NCI-H1092 (cell line): ENCODE results near the gene KIAA0586.
"Not testable (repeated sequence)": the region's sequence is repeated elsewhere in the genome, so short reads cannot be mapped to it uniquely, and the experiment has no call there.

ENCODE experiments used
- DNase-seq: peaks from one replicate; lab custom pipeline; 2025; lab: John Stamatoyannopoulos, UW

KIAA0586 gene

DNA sequence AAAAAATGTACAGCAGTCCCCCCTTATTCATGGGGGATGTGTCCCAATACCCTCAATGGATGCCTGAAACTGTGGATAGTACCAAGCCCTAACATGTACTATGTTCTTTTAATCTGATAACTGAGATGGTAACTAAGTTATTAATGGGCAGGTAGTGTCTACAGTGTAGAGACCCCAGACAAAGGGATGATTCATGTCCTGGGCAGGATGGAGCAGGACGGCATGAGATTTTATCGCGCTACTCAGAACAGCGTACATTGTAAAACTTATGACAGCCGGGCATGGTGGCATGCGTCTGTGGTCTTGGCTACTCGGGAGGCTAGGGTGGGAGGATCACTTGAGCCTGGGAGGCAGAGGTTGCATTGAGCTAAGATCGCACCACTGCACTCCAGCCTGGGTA lies 37.1 kb downstream of the KIAA0586 start:
- no peak for DNase-seq

DNA sequence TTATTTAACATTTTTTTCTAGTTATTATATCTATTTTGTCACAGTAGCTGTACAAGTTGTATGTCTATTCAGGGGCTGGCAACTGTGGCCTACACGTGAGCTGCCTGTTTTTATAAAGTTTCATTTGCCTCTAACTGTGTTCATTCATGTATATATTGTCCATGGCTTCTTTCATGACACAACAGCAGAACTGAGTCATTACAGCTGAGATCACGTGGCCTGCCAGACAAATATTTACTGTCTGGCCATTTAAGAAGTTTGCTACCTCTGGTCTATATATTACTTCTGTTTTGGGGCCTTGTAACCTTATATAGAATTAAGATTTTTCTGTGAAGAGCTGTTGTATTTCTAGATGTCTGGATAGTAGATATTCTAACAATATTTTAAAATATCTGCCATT lies 37.9 kb downstream of the KIAA0586 start:
- no peak for DNase-seq

DNA sequence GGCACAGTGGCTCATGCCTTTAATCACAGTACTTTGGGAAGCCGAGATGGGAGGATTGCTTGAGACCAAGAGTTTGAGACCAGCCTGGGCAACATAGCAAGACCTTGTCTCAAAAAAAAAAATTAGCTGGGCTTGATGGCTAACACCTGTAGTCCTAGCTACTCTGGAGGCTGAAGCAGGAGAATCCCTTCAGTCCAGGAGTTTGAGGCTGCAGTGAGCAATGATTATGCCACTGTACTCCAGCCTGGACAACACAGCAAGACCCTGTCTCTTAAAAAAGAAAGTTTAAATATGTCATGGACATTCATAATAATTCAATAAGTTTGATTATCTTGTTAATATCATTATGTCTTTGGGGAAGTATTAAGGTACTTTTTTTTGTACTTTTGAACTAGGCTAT lies 38.9 kb downstream of the KIAA0586 start:
- no peak for DNase-seq

DNA sequence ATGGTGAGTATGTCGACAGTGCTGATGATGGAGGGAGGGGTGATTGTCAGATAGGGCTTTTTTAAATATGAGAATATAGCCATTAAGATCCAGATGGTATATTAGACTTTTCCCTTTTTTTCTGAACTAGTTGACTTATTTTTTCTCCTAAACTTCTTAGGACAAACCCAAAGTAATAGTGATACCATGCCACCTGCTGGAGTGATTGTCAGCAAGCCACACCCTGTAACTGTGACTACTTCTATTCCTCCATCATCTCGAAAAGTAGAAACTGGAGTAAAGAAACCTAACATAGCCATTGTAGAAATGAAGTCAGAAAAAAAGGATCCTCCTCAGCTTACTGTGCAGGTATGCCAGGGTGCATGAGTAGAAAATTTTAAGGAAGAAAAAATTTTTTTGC lies 40.1 kb downstream of the KIAA0586 start:
- no peak for DNase-seq

DNA sequence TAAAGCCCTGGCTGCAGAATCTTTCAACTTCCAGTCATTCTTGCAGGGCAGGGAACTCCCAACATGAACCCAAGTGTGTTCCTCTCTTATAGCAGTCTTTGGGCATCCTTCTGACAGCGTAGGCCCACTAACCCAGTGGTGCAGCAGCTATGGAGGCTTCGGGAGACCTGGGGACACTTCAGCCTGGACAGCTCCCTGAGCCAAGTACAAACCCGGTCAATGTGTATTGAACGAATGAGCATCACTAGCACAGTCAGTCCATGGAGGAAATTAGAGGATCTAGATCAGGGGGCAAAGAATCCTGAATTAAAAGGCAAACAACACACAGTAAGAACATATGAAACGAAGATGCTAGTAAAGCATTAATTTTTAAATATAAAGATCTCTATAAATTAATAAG lies 41.8 kb downstream of the KIAA0586 start:
- DNase-seq = no peak

DNA sequence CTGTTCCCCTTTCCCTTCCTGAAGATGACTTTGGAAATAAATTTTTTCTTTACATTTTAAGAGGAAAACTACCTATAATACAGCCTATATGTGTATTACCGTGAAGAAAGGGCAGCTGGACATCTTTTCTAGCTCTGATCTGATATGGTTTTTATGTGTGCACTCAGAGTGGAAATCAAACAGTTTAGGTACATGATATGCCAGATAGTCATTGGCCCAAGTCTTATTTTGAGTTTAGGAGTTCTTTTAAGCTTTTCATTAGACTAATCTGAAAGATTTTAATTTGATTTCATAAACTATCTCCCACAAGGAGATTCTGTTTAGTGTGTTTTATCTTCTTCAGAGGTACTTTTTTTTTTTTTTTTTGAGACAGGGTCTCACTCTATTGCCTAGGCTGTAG lies 48.8 kb downstream of the KIAA0586 start:
- DNase-seq = no peak

DNA sequence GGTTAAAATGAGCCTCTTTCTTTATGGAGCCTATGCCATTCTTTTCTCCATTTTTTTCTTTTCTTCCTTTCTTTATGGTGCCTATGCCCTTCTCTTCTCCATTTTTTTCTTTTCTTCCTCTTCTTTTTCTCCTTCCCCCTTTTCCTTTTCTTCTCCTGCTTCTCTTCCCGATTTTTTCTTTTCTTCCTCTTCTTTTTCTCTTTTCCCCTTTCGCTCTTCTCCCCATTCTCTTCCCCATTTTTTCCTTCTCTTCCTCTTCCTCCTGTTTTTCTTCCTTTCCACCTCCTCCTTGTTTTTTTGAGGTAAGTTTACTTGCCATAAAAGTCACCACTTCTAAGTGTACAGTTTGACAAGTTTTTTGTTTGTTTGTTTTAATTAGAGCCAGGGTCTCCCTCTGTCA lies 50.1 kb downstream of the KIAA0586 start:
- DNase-seq = no peak

DNA sequence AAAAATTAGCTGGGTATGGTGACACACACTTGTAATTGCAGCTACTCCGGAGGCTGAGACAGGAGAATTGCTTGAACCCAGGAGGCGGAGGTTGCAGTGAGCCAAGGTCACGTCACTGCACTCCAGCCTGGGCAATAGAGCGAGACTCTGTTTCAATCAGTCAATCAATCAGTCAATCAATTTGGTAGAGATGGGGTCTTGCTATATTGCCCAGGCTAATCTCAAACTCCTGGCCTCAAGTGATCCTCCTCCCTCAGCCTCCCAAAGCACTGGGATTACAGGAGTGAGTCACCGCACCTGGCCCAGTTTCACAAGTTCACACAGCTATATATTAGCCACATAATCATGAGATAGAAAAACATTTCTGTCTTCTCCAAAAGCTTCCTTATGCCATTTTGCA lies 50.8 kb downstream of the KIAA0586 start:
- not testable (repeated sequence) for DNase-seq

DNA sequence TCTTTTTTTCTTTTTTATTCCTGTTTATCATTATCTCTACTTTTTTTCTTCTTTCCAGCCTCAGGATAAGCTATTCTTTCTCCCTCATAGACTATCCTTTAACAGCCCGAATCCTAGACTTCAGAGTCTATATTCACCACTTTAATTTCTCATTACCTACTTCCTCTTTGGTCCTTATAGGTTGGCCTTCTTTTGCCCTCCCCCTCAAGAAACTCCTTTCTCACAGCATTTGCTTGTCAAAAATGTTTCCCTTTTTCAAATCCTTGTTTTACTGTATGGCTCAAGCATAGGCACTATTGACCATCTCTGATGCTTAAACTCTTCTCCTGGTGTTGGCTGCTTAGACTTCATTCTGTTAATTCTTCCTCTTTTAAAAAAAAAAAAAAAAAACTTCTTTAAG lies 52.5 kb downstream of the KIAA0586 start:
- DNase-seq = no peak

DNA sequence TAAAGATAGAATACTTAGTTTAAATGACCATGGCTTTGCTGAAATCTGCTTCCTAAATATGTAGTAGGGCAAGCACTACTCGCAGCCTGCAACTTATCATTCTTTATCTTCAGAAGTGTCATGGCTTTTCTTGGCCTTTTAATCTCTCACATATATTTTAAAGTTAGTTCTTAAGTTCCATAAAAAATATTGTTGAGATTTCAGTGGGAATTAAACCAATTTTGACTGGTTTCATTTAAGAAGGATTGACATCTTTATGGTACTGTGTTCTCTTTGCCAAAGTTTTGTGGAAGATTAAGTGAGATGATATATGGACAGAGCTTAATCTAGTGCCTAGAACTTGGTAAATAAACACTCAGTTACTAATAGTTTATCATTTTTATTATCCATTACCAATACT lies 56.7 kb downstream of the KIAA0586 start:
- no peak for DNase-seq

DNA sequence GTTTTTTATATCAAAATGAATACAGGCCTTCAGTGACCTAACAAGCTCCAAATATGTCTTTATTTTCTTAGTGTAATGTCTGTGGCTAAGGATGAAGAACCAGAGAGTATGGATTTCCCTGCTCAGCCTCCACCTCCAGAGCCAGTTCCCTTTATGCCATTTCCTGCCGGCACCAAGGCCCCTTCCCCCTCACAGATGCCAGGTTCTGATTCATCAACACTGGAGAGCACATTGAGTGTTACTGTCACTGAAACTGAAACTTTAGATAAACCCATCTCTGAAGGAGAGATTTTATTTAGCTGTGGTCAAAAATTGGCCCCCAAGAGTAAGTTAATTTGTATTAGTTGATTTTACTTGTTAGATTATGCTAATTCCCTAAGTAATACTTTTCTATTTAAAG lies 61.0 kb downstream of the KIAA0586 start:
- DNase-seq = no peak

DNA sequence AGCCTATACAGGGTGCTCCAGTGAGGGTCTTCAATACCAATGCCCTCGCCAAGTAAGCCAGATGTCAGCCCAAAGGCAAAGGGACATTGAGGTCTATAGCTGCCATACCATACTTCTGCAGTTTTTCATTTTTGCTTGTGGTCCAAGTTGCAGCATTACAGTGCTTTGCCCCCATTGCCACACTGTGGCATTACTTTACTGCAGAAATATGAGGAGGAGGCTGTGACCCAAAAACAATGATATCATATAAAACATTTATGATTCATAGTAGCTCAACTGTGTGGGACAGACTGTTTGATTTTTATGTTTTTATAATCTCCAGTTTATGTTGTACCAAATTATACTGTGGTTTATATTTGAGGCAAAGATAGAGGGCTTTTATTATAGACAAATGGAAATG lies 64.1 kb downstream of the KIAA0586 start:
- no peak for DNase-seq

DNA sequence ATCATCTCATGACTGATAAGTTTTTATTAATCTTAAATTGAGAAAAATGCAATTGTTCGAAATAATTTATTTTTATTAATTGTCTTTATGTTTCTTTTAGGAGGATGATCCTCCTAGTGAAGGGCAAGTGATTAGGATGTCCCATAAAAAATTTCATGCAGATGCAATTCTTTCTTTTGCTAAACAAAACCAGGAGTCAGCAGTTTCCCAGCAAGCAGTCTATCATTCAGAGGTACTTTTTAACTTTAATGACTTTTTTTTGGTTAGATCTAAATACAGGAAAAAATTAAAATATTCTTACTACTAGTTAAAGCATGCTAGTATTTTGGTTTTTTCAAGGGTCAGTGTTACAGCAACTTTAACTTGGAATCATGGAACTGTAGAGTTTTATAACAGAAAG lies 64.5 kb downstream of the KIAA0586 start:
- DNase-seq = no peak

DNA sequence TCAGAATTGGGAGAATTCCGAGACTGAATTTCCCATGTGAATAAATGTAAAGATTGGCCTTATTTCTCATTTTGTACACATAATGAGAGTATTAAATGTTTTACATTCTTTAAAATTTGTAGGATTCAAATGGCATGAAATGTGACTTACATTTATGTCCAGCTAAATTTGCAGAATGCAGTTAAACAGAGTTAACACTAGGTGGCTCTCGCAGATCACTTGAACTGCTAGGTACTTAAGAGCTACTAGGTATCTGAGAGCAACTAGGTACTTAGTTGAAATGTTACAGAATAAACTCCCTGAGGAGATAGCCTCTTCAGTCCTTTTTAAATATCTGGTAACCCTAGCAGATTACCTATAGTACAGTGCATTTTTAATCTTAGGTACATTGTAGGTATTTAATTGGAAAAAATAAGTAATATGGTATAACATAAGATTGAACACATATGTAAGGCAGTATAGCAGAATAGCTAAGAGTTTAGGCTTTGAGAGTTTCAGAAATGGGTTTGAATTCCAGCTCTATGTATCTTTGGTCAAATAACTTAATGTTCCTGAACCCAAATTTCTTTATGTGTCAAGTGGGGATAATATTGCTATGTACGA lies 73.8 kb downstream of the KIAA0586 start:
- peak; percentile 37 for DNase-seq

DNA sequence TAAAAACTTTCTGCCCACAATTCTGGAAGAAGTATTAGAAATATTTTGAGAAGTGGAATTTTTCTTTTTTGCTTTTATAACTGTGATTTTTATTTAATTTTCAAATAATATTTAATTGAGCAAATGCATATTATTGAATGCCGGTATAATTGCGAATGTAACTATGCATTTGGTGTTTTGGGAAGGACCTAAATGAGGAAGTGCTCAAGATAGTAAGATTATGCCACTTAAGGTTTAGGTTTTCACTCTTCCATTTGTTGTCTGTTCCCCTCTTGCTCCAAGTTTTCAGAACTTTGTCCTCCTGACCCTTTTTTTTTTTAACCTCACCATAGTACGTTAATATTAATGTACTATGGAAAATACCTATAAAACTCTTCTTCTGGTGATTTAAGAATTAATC lies 85.8 kb downstream of the KIAA0586 start:
- DNase-seq = no peak

DNA sequence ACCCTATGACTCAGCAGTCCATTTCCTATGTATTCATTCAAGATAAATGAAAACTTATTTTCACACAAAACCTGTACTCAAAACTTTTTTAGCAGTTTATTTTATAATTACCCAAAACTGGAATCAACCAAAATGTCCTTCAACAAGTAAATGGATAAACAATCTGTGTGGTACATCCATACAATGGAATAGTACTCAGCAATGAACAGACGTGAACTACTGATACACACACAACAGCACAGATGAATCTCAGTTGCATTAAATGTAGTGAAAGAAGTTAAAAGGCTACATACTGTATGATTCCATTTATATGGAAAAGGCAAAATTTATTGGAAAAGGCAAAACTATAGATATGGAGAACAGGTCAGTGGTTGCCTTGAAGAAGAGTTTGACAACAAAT lies 90.1 kb downstream of the KIAA0586 start:
- DNase-seq = no peak

DNA sequence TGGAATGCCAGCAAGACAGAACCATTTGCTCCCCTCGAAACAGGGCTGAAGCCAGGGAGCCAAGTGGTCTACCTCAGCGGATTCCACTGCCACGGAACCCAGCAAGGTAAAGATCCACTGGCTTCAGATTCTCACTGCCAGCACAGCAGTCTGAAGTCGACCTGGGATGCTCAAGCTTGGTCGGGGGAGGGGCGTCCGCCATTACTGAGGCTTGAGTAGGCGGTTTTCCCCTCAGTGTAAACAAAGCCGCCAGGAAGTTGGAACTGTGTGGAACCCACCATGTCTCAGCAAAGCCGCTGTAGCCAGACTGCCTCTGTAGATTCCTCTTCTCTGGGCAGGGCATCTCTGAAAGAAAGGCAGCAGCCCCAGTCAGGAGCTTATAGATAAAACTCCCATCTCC lies 98.2 kb downstream of the KIAA0586 start:
- not testable (repeated sequence) for DNase-seq

DNA sequence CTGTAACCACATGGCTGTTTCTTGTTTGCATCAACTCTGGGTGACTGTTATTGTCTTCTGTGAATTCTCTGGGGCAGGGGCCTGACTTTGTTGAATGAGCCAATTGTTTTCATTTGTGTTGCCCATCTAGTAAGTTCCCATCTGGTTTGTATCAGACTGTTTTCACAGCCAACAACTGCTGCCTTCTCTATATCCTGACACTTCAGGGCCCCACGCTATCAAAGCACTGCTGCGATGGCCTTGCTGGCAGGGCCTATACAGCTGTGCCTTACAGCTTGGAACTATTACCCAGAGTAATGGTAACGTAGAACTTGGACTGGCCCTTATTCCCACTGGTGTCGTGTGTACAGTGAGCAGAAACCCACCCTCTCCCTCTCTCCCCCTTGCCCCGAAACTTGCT lies 105.9 kb downstream of the KIAA0586 start:
- no peak for DNase-seq

DNA sequence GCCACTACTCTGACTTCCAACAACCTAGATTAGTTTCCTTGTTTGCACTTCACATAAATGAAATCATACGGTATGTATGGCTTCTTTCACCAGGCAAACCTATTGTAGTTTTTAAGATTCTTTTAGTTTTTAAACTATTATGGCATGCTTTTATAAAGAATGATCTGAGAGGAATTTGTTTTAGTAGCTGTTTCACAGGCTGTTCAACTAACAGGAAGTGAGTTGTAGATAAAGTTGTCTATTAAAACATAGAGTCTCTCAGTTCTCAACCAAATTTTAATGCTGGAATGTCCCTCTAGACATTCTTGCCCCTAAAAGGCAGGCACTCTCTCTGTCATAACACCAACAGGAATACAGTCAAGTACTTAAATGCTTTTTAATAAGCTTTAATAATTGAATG lies 107.5 kb downstream of the KIAA0586 start:
- no peak for DNase-seq

DNA sequence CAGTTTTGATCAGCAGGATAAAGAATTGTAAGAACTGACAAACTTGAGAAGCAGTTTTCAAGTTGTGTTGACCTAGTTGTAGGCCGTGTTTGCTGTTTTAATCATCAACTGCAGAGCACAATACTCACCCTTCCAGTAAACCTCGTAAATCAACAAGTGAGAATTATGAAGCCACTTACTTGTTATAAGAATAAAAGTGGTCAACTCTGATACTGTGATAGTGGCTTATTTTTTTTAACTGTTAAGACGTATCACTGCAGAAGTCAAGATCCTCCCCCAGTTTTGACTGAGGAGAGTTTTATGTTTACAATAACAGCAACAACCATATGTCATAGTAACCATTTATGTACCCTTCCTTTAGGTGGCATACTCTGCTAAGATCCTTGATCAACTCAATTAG lies 109.5 kb downstream of the KIAA0586 start:
- DNase-seq = no peak

DNA sequence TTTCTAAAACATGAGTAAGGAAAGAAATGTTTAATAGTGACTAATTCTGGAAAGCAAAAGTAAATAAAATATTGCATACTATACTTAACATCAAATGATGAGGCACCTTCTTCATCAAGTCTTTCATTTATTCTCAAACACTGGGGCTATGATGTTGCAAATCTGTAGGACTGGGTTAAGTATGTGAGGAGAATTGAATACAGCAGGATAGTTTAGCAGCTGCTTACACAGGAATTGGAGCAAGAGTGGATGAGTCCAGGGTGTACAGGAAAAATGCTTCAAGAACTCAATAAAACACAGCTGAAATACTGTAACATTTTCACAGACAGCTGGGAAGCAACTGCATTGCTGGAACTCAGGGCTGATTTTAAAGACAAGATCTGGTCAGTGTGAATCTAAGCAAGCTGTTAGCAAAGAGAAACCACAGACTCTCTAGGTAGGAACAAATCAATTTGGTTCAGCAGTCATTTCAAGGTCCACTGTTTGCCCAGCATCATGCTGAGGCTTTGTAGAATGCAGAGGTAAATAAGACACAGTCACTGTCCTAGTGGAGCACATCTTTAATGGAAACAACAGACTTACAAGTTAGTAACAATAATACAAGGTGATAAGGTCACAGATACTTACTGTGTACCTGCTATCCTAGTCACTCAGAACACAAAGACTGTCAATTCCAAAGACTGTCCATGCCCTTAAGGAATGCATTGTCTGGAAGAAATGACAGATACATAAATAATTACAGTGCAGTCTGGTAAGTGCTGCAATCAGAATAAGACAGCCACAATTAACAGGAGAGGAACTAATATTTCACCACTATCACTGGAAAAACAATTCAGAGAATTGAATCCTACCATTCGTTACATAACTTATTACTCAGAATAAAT lies 113.5 kb downstream of the KIAA0586 start:
- DNase-seq = no peak

DNA sequence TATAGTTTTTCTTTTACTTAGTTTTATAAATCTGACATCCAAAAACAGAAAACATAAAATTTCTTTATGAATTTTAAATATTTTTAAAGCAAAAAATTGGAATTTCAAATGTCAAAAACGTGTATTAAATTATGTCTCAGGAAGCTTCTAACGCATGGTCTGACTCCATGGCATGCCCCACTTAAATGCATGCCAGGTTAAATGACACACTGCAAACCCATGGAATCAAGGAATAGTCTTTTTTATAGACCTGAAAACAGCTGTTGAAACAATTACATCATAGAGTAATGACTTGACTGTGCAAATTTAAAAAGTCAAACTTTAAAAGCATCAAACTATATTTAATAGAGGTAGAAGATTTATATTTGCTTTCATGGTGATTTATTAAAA lies 114.1 kb downstream of the KIAA0586 start:
- DNase-seq = no peak

DNA sequence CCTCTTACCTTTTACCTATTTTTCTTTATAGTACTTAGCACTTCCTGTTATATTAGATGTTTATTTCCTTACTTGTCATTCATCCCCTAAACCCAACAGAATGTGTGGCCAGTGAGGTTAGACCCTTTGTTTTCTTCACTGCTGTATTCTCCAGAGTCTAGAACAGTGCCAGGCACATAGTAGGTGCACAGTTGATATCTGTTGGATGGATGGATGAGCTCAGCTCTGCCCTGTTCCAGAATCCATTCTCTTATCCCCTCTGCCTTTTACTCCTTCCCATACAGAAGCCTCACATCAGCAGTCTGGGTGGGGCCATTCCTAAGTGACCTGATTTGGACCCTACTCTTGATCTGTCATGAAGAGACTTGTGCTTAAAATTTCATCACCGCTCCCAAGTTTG lies 115.7 kb downstream of the KIAA0586 start:
- DNase-seq = no peak

DNA sequence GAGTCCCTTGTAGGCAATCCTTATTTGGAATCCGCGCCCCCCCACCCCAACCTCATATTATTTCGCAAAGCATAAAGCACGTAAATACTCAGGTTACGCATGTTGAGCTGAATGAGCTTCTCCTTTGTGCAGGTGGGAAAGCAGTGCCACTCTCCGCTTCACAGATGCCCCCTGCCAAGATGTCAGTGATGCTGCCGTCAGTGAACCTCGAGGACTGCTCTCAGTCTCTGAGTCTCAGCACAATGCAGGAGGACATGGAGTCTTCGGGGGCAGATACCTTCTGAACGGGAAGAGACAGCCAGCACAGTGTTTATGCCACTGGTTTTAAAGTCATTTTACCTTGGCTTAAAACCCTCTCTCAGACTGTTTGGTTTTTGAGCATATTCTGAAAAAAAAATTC lies 120.1 kb downstream of the KIAA0586 start:
- no peak for DNase-seq
